Stimulated activated CD4-positive, alpha-beta T cell treated with anti-CD3 and anti-CD28 coated beads, Interleukin-2, amount 100 ng/mL, for 48 hours (primary cell): ENCODE data around the gene CCL11.
"Not testable (repeated sequence)": the region's sequence is repeated elsewhere in the genome, so short reads cannot be mapped to it uniquely, and the experiment has no call there.

Experiments used
- DNase-seq, 2 donors: peaks; one replicate each; pipeline ENCODE4 v3.0.0-alpha.2; 2020

The CCL11 gene

DNA sequence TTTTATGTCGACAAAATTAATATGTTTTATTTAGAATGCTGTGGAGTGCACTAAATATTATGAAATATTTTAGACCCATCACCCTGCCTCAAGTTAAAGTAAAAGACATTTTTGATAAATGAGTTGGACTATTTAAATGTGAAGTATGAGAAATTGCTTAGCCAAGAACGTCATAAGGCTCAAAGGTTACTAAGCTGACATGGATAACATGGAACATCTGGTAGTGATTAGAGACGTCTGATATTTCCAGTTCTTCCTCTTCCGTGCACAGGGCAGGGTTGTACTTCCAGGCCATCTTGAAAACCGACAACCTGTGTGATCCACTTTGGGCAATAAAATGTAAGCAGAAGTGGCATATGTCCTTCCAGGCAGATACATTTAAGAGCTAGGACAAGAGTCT lies 26.5 kb downstream of the CCL11 start:
- DNase-seq: no peak

DNA sequence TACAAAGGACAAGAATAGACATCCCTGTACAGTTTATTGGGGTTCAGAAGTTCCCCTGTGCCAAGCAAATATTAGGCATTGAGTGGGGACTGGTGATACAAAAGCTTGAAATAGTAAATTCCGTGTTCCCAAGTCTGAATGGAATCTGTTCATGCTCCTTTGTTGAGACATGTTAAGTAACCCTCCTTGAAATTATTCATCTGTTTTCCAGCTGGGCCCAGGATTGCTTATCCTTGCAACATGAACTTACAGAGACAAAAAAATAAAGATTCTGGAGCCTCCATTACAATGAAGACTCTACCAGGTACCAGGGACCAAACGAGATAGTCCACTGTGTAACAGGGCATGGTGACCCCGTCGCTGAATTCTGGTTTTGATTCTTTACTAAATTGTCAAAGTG lies 27.6 kb downstream of the CCL11 start:
- DNase-seq: no peak

DNA sequence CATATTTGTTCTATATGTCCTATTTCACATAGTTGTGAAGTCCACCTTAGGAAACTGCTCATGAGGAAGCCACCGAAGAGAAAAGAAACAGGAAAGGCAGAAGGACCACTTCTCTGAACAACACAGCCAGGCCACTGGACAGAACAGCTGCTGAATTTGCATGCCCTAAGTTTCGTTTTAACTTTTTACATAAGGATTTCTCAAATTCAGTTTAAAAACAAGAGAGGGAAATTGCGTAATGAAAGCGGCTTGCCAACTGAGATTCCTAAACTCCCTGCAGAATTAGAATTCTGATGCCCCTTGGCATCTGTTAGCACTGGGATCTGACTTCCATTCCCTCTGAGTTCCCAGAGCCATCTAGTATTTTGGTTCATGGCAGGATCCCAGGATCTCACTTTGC lies 28.7 kb downstream of the CCL11 start:
- no peak for DNase-seq

DNA sequence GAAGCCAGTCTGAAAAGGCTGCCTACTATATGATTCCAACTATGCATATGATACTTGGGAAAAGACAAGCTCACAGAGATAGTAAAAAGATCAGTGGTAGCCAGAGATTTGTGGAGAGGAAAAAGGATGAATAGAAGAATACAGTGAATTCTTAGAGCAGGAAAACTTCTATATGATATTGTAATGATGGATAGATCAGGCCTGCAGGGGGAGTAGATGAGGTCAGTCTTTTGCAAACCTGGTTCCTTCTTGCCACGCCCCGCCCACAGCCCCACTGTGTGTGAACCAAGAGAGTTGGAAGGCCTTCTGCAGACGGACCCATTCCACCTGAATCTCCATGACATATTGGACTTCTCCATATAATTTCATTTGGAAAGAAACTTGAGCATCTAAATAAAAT lies 32.9 kb downstream of the CCL11 start:
- DNase-seq: no peak

DNA sequence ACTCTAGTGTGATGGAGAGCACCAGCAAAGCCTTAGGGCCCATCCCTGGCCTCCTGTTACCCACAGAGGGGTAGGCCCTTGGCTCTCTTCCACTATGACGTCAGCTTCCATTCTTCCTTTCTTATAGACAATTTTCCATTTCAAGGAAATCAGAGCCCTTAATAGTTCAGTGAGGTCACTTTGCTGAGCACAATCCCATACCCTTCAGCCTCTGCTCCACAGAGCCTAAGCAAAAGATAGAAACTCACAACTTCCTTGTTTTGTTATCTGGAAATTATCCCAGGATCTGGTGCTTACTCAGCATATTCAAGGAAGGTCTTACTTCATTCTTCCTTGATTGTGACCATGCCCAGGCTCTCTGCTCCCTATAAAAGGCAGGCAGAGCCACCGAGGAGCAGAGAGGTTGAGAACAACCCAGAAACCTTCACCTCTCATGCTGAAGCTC lies 33.5 kb downstream of the CCL11 start, which contains the start of gene CCL8:
TSS of gene CCL8 (plus strand) at position 397 of the 445 bp plus-strand sequence. CDS start 67 bp downstream, outside the sequence.
- no peak for DNase-seq

DNA sequence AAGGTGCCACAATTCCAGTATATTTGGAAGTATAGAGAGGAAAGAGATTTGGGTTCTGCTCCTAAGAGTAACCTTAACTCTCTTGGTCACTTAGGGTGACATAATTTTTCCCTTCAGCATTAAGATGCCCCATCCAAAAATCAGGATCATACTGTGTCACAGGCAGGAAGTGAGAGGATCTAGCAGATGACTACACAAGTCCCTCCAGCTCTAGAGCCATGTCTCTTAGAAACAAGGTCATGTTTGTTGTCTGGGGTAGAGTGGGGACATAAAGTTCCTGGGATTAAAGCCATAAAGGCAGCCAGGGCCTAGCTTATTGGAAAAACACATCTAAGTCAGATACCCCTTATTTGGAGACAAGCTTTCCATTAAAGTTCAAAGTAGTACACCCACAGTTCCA lies 36.4 kb downstream of the CCL11 start:
- DNase-seq: no peak

DNA sequence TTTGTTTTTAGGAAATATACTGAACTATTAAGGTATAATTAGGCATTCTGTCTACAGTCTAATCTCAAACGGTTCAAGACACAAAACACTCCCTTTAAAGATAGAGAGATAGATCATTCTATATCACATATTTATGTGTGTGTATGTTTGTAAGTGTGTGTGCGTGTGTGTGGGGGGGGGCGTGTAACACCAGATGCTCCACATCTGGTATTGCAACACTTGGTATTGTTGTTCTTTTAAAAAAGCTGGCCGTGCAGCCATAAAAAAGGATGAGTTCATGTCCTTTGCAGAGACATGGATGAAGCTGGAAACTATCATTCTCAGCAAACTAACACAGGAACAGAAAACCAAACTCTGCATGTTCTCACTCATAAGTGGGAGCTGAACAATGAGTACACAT lies 42.0 kb downstream of the CCL11 start:
- not testable (repeated sequence) for DNase-seq

DNA sequence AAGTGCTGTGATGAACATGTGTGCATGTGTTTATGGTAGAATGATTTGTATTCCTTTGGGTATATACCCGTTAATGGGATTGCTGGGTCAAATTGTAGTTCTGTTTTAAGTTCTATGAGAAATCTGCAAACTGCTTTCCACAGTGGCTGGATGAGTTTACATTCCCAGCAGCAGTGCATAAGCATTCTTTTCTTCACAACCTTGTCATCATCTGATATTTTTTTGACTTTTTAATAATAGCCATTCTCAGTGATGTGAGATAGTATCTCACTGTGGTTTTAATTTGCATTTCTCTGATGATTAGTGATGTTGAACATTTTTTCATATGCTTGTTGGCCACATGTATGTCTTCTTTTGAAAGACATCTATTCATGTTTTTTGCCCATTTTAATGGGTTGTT lies 52.2 kb downstream of the CCL11 start:
- no peak for DNase-seq
